Measurements from ENCODE around the gene STK24.

GRCh38 chr13:98443800-98444325 is 133.0 kb downstream of the STK24 start:
- TF ChIP-seq CTCF (conservative IDR thresholded peaks at IDR 0.05) (no peak), ZFX (IDR thresholded peaks at IDR 0.05) (no peak)
